ENCODE measurements around the gene TMEM8B.

- TF ChIP-seq EP300 (IDR thresholded peaks at IDR 0.05) (no peak), POLR2AphosphoS5 (IDR thresholded peaks at IDR 0.05) (no peak)
Observed at GRCh38 chr9:35797311-35798109, 31.5 kb upstream of the TMEM8B start.

Measured in gastroesophageal sphincter (tissue), 2 donors.